Testis (tissue), 3 donors: ENCODE results near the gene CLNK. TPM values are rescaled to one million over a fixed set of nuclear protein-coding genes. Genes with fewer than 3 reads are reported as not detected.

Source experiments
- DNase-seq: peaks from one replicate; pipeline ENCODE4 v3.0.0-alpha.2; 2019
- H3K27ac ChIP-seq, 2 donors: fragments of 200-600 bp; sonication (generic); one replicate each; pipeline ENCODE4 v1.5.1; 2019
- H3K27me3 ChIP-seq: fragments of 200-600 bp; sonication (generic); one replicate; pipeline ENCODE4 v1.5.1; 2019
- H3K36me3 ChIP-seq: fragments of 200-600 bp; sonication (generic); one replicate; pipeline ENCODE4 v1.5.1; 2017; ENCODE audit warnings: low read depth; ENCODE audit errors: missing control alignments
- H3K4me1 ChIP-seq: fragments of 200-600 bp; sonication (generic); one replicate; pipeline ENCODE4 v1.5.1; 2019
- H3K4me3 ChIP-seq, 2 donors: fragments of 200-600 bp; sonication (generic); one replicate each; pipeline ENCODE4 v1.5.1; 2017 to 2019
- H3K9me3 ChIP-seq: fragments of 200-600 bp; sonication (generic); one replicate; pipeline ENCODE4 v1.5.1; 2017
- POLR2A ChIP-seq: fragments of 450-650 bp; IDR thresholded peaks from one replicate; pipeline ENCODE4 v1.6.1; 2017; ENCODE audit warnings: antibody characterized with exemption, mild to moderate bottlenecking, moderate library complexity
- WGBS, 2 donors: methylation state at CpG; one replicate each; pipeline ENCODE4 v1.1.5; 2018; 5-methylcytosine and 5-hydroxymethylcytosine counted together
- intact Hi-C: fragments of 100-400 bp; cut with DNase I; formaldehyde crosslinking; loops from one replicate; pipeline ENCODE4 v1.15.1; 2023; ENCODE audit warnings: low total_unique reads
- polyA plus RNA-seq: library from polyadenylated mRNA; stranded (reverse); fragments of 350-450 nt; fragmentation: Illumina TruSeq; extraction: RNeasy Lipid Tissue Mini Kit (QIAGEN cat#74804); gene quantifications from one replicate; pipeline ENCODE4 v1.2.3, GENCODE V29; 2014; ENCODE audit warnings: low read depth, low replicate concordance; ENCODE audit not compliant: insufficient read depth
- total RNA-seq, 2 donors: library from RNA; depleted of rRNA; stranded (reverse); fragments of >200 nt; gene quantifications; one replicate each; pipeline ENCODE4 v1.2.3, GENCODE V29; 2016
- TF ChIP-seq, protein P1 (sequence below), 3 experiments: fragments of 450-650 bp in 2 of 3; fragments of 200-600 bp in 1 of 3; sonication (generic) in 1 of 3; IDR thresholded peaks; one replicate each; pipeline ENCODE4 v1.5.1; 2016 to 2019; ENCODE audit warnings: antibody characterized with exemption in 3 of 3, mild to moderate bottlenecking in 2 of 3, moderate library complexity in 1 of 3

The CLNK gene
- total and polyA plus RNA-seq, 3 donors from 2014 or later, result 0.12 to 0.94 TPM; not detected in 1

DNA sequence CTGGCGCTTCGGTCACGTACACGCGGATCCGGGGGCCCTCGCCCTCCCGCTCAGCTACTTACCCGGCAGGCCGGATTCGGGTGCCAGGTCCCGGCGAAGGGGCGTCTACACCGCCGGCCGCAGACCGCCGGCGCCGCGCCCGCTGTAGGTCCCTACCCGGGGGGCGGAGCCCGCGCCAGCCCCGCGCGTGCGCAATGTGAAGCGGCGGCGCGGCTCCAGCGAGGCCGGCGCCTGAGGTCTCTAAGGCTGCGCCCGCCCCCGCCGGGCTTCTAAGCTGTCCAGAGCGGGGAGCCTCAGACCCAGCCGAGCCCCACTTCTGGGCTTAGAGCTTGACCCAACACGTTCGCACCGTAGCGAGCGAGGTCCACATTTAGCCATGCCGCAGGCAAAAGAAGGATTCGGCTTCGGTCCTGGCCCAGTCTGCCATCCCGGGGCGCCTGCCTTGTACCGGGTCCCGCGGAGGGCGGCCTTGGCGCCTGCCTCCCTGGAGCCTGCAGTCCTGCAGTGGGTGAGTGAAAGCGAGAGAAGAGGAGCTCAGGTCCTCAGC lies 227.2 kb downstream of the CLNK start, which contains the start of gene ZNF518B:
TSS of gene ZNF518B (minus strand) at position 172 of the 547 bp plus-strand sequence. CDS start 11,098 bp downstream, outside the sequence.
- WGBS, 2 donors, result 9% methylated on average over 17 of the region's 60 CpGs; no CpG with 5 or more reads in 1 of the 2 donors

DNA sequence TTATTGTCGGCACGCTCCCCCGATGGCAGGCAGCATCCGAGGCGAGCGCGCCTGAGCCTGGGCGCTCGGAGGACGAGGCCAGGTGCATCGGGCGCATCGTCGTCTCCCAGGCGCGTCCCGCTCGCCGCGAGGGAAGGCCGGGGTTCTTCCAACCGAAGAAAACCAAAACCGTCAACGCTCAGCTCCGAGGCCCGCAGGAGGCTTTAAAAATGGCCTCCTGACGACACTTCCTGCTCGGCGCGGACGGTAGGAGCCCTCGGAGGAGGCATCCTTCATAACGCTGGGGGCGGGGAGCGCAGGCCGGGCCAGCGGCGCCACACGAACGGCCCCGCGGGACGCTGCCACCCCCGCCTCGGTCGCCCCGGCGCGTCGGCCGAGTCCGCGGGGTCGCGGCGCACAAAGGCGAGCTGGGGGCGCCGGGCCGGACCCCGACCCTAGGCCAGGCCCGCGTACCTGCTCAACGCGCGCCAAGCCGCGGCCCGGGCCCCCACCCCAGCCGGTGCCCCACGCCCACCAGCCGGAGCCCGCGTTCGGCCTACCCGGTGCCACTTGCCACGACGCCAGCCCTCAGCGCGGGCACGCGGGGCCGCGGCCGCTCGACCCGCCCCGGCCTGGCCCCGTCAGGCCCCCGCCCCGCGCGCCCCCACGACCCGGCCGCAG lies 227.8 kb downstream of the CLNK start:
- TF ChIP-seq POLR2A, result no peak
- TF ChIP-seq, protein P1, sequence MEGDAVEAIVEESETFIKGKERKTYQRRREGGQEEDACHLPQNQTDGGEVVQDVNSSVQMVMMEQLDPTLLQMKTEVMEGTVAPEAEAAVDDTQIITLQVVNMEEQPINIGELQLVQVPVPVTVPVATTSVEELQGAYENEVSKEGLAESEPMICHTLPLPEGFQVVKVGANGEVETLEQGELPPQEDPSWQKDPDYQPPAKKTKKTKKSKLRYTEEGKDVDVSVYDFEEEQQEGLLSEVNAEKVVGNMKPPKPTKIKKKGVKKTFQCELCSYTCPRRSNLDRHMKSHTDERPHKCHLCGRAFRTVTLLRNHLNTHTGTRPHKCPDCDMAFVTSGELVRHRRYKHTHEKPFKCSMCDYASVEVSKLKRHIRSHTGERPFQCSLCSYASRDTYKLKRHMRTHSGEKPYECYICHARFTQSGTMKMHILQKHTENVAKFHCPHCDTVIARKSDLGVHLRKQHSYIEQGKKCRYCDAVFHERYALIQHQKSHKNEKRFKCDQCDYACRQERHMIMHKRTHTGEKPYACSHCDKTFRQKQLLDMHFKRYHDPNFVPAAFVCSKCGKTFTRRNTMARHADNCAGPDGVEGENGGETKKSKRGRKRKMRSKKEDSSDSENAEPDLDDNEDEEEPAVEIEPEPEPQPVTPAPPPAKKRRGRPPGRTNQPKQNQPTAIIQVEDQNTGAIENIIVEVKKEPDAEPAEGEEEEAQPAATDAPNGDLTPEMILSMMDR (IDR thresholded peaks at IDR 0.05), result no peak

More for the DNA sequence above, 227.2 kb downstream of the CLNK start, which contains the start of gene ZNF518B:
- TF ChIP-seq, protein P1 (IDR thresholded peaks at IDR 0.05), result no peak
- TF ChIP-seq POLR2A, result no peak
- Histone ChIP-seq H3K36me3 (no peaks in the 10 kb centered on the region), H3K27me3 (no peaks in the 10 kb centered on the region), H3K4me3 (peak within 1 kb of the TSS; percentile 69 to 77), H3K27ac (peak within 1 kb of the TSS; percentile 83 to 87), H3K9me3 (no peaks in the 10 kb centered on the region), H3K4me1 (peaks cover 6% of the 10 kb centered on the region)
- intact Hi-C loops, result no loop called here
- peak; percentile 74 for DNase-seq

DNA sequence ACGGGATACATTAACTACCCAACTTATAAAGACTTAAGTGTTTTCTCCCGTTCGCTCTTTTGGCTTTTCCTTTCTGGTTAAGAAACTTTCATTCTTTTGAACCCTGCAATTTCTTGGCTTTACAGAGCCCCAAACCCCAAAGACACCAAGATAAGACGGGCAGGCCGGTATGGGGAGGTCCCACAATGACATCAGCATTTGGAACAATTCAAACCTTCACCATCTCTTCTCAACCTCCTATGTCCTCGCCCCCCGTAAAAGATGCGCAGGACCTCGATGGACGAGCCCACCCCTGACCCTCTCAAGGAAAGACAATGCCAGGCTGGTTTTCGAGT lies 228.3 kb downstream of the CLNK start:
- peaks cover 6% of the 10 kb centered on the region for H3K4me1 ChIP-seq
- DNase-seq, result no peak
- H3K36me3 ChIP-seq, result no peaks in the 10 kb centered on the region
- H3K27me3 ChIP-seq, result no peaks in the 10 kb centered on the region
- WGBS, 2 donors, result 32 to 40% methylated on average over 11 of the region's 11 CpGs
- peak overlapping the region; percentile 69 to 77 for H3K4me3 ChIP-seq
- peak overlapping the region; percentile 83 to 87 for H3K27ac ChIP-seq
- intact Hi-C loops, result no loop called here
- no peak for TF ChIP-seq POLR2A
- TF ChIP-seq, protein P1 (IDR thresholded peaks at IDR 0.05), result no peak
- no peaks in the 10 kb centered on the region for H3K9me3 ChIP-seq

More for the DNA sequence above, 227.8 kb downstream of the CLNK start:
- peaks cover 6% of the 10 kb centered on the region for H3K4me1 ChIP-seq
- H3K27ac ChIP-seq, result peak overlapping the region; percentile 83 to 87
- no peaks in the 10 kb centered on the region for H3K27me3 ChIP-seq
- H3K9me3 ChIP-seq, result no peaks in the 10 kb centered on the region
- intact Hi-C loops, result no loop called here
- peak overlapping the region; percentile 69 to 77 for H3K4me3 ChIP-seq
- H3K36me3 ChIP-seq, result no peaks in the 10 kb centered on the region
- 5 to 8% methylated on average over 2 to 70 of the region's 96 CpGs for WGBS, 2 donors
- peak; percentile 66 for DNase-seq

DNA sequence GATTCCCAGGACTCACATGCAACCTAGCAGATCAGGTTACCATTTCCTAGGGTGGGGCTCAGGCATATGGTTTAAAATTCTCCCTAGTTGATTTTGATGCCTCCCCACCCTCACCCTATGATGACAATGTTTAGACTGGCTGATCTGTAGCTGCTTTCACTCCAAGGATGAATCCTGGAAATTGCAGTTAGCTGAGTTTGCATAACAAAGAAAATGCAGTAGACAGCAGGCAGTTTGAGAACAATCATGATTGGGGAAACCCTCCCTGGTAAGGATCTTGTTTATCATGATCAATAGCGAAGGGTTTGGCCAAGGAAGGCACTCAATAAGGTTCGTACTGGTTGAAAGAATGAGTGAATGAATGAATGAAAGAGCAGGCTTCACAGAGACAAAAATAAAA lies 229.4 kb downstream of the CLNK start:
- intact Hi-C loops, result no loop called here
- H3K9me3 ChIP-seq, result no peaks in the 10 kb centered on the region
- 59 to 73% methylated on average over 2 of the region's 2 CpGs for WGBS, 2 donors

More for the DNA sequence above, 229.4 kb downstream of the CLNK start:
- Histone ChIP-seq H3K27me3 (no peaks in the 10 kb centered on the region), H3K27ac (no peak overlapping the region), H3K36me3 (no peaks in the 10 kb centered on the region), H3K4me3 (no peak overlapping the region), H3K4me1 (peaks cover 6% of the 10 kb centered on the region)
- DNase-seq, result no peak
- no peak for TF ChIP-seq POLR2A
- TF ChIP-seq, protein P1 (IDR thresholded peaks at IDR 0.05), result no peak
